CD4-positive, alpha-beta T cell treated with Interferon alpha-2 for 1 hour (primary cell): Measurements from ENCODE around the gene L1CAM.
A peak's percentile ranks its signal among the peaks of the same experiment; 100 is the strongest.

Experiments
- DNase-seq, 2 donors: peaks; one replicate each; pipeline ENCODE4 v3.0.0-alpha.2; 2020 to 2022

L1CAM gene

GRCh38 chrX:153861733-153862310, 24.2 kb downstream of the L1CAM start:
- DNase-seq: no peak

GRCh38 chrX:153861151-153861550, 24.8 kb downstream of the L1CAM start:
- DNase-seq: no peak

GRCh38 chrX:153857348-153857903, 28.5 kb downstream of the L1CAM start:
- DNase-seq: no peak

GRCh38 chrX:153854702-153855101, 31.3 kb downstream of the L1CAM start:
- no peak for DNase-seq

- no peak for DNase-seq
These were observed 32.1 kb downstream of the L1CAM start for GRCh38 chrX:153853902-153854267.

- DNase-seq: no peak
These were observed 32.6 kb downstream of the L1CAM start for GRCh38 chrX:153853180-153853901.

- no peak for DNase-seq
These were observed 34.0 kb downstream of the L1CAM start for GRCh38 chrX:153851981-153852380.

- DNase-seq: no peak
These were observed 37.6 kb downstream of the L1CAM start for GRCh38 chrX:153848325-153848724.

GRCh38 chrX:153845842-153846241, 40.1 kb downstream of the L1CAM start:
- no peak for DNase-seq

GRCh38 chrX:153845195-153845594, 40.8 kb downstream of the L1CAM start:
- DNase-seq: no peak

GRCh38 chrX:153844509-153845082, 41.4 kb downstream of the L1CAM start:
- DNase-seq: no peak

- no peak for DNase-seq
These were observed 49.1 kb downstream of the L1CAM start for GRCh38 chrX:153836921-153837320.

GRCh38 chrX:153832728-153833127, 53.2 kb downstream of the L1CAM start:
- DNase-seq: no peak

GRCh38 chrX:153831429-153832150, 54.4 kb downstream of the L1CAM start:
- no peak for DNase-seq

GRCh38 chrX:153830640-153831428, 55.1 kb downstream of the L1CAM start:
- DNase-seq: no peak

GRCh38 chrX:153829799-153830639, 56.0 kb downstream of the L1CAM start, which contains the start of gene PDZD4:
Gene PDZD4, minus strand, starts transcription at chrX:153830544. Its CDS starts 246 bp downstream, at chrX:153830298.
- DNase-seq: peak in 1 of 2 donors; percentile 16

- DNase-seq: no peak
These were observed 56.5 kb downstream of the L1CAM start for GRCh38 chrX:153829549-153829798.

GRCh38 chrX:153828723-153829548, 57.0 kb downstream of the L1CAM start:
- peak in 1 of 2 donors; percentile 11 for DNase-seq

GRCh38 chrX:153828308-153828707, 57.7 kb downstream of the L1CAM start:
- DNase-seq: no peak

GRCh38 chrX:153827903-153828302, 58.1 kb downstream of the L1CAM start:
- DNase-seq: no peak

- no peak for DNase-seq
These were observed 59.0 kb downstream of the L1CAM start for GRCh38 chrX:153827016-153827415.
